Endothelial cell of umbilical vein (primary cell): Measurements from ENCODE around the gene SPEN. TPM values are rescaled to one million over a fixed set of nuclear protein-coding genes. Genes with fewer than 3 reads are reported as not detected.

Source experiments
- BruUV-seq: library from RNA; stranded (reverse); fragments of 400-500 nt; replicated peaks from 2 replicates; lab custom pipeline; 2021; lab: Mats Ljungman, UMichigan
- CTCF ChIA-PET: fragments of 300-600, 350-600 bp; sonication (Branson Sonifier 250); formaldehyde crosslinking; loops from one replicate; lab custom pipeline; 2021; ENCODE audit warnings: antibody characterized with exemption, inconsistent platforms; lab: Charles Lee
- POLR2A ChIA-PET: fragments of 300-600, 350-600 bp; sonication (Branson Sonifier 250); formaldehyde crosslinking; loops from one replicate; lab custom pipeline; 2021; ENCODE audit warnings: antibody characterized with exemption, inconsistent platforms; lab: Charles Lee
- DNase-seq: peaks from one replicate; pipeline ENCODE4 v3.0.0-alpha.2; 2011; ENCODE audit warnings: low read depth, low spot score
- FAIRE-seq: peaks from 2 replicates; lab custom pipeline; 2011; peaks lifted over from hg19 to GRCh38; lab: Jason Lieb, UNC
- H2AFZ ChIP-seq: 2 replicates; pipeline ENCODE4 v1.6.0; 2012; ENCODE audit warnings: low read depth, low read length, control low read depth, inconsistent platforms
- H3K27ac ChIP-seq: 2 replicates; pipeline ENCODE4 v1.5.1; 2011; ENCODE audit warnings: low read depth, mild to moderate bottlenecking, control low read depth, low read length, moderate library complexity; ENCODE audit not compliant: insufficient read depth
- H3K27me3 ChIP-seq, 2 experiments: 2 replicates each; pipeline versions ENCODE4 v1.6.0 to v1.6.1; 2011; ENCODE audit warnings: low read length in 2 of 2, mixed read lengths in 1 of 2; ENCODE audit not compliant: control insufficient read depth in 2 of 2, insufficient read depth in 2 of 2
- H3K36me3 ChIP-seq, 2 experiments: 2 replicates in 1 of 2; 3 replicates in 1 of 2; pipeline ENCODE4 v1.5.1; 2011; ENCODE audit warnings: low read length in 2 of 2, mild to moderate bottlenecking in 1 of 2, moderate library complexity in 1 of 2; ENCODE audit not compliant: control insufficient read depth in 2 of 2, insufficient read depth in 2 of 2; ENCODE audit errors: extremely low read depth in 1 of 2
- H3K4me1 ChIP-seq: 3 replicates; pipeline ENCODE4 v1.5.1; 2011; ENCODE audit warnings: mild to moderate bottlenecking, low read length; ENCODE audit not compliant: control insufficient read depth, insufficient read depth; ENCODE audit errors: extremely low read depth
- H3K4me2 ChIP-seq: 2 replicates; pipeline ENCODE4 v1.6.1; 2011; ENCODE audit warnings: low read length, control low read depth, mixed read lengths; ENCODE audit not compliant: insufficient read depth
- H3K4me3 ChIP-seq, 3 experiments: fragments of 200-600 bp in 1 of 3; sonication (generic), shearing (Covaris generic) in 1 of 3; replicated peaks in 1 of 3; 2 replicates each; pipeline ENCODE4 v1.5.1; 2011 to 2016; ENCODE audit warnings: control low read depth in 3 of 3, low read length in 3 of 3, mild to moderate bottlenecking in 2 of 3, inconsistent platforms in 1 of 3, low read depth in 1 of 3, moderate library complexity in 1 of 3; ENCODE audit not compliant: insufficient read depth in 1 of 3
- H3K79me2 ChIP-seq: 2 replicates; pipeline ENCODE4 v1.6.0; 2012; ENCODE audit warnings: low read length, inconsistent platforms; ENCODE audit not compliant: control insufficient read depth, insufficient read depth
- H3K9ac ChIP-seq: replicated peaks from 2 replicates; pipeline ENCODE3; 2011; ENCODE audit warnings: low read length, control low read depth; ENCODE audit not compliant: insufficient read depth; ENCODE audit errors: extremely low read depth
- H3K9me1 ChIP-seq: replicated peaks from 3 replicates; pipeline ENCODE4 v1.6.0; 2011; ENCODE audit warnings: mild to moderate bottlenecking, low read length; ENCODE audit not compliant: control insufficient read depth, insufficient read depth; ENCODE audit errors: extremely low read depth
- H3K9me3 ChIP-seq: replicated peaks from 2 replicates; pipeline ENCODE4 v1.5.1; 2012; ENCODE audit warnings: low read length, inconsistent platforms; ENCODE audit not compliant: control insufficient read depth, insufficient read depth
- H4K20me1 ChIP-seq: replicated peaks from 2 replicates; pipeline ENCODE3; 2011; ENCODE audit warnings: mild to moderate bottlenecking, low read length; ENCODE audit not compliant: control insufficient read depth, insufficient read depth; ENCODE audit errors: extremely low read depth
- EZH2 ChIP-seq: IDR thresholded peaks from 2 replicates; pipeline ENCODE4 v1.6.1; 2012; ENCODE audit warnings: borderline replicate concordance, low read depth, mild to moderate bottlenecking, moderate library complexity, low read length, inconsistent platforms; ENCODE audit not compliant: severe bottlenecking
- FOS ChIP-seq: IDR thresholded peaks from 2 replicates; pipeline ENCODE4 v1.6.1; 2011; ENCODE audit warnings: mild to moderate bottlenecking, low read length, moderate library complexity, borderline replicate concordance; ENCODE audit not compliant: insufficient read depth
- GATA2 ChIP-seq: IDR thresholded peaks from 2 replicates; pipeline ENCODE4 v1.7.0; 2011; ENCODE audit warnings: low read depth, mild to moderate bottlenecking, moderate library complexity, mixed read lengths, low read length; ENCODE audit not compliant: insufficient read length, insufficient read depth
- JUN ChIP-seq: IDR thresholded peaks from 2 replicates; pipeline ENCODE4 v1.6.1; 2011; ENCODE audit warnings: borderline replicate concordance, low read depth; ENCODE audit not compliant: insufficient read length, insufficient read depth
- MYC ChIP-seq: IDR thresholded peaks from one replicate; pipeline ENCODE4 v1.6.1; 2011; ENCODE audit warnings: mild to moderate bottlenecking, low read depth, low read length
- POLR2A ChIP-seq: IDR thresholded peaks from 2 replicates; pipeline ENCODE4 v1.6.1; 2012; ENCODE audit warnings: low read depth, mild to moderate bottlenecking, control low read depth, low read length
- POLR2AphosphoS5 ChIP-seq: IDR thresholded peaks from 2 replicates; pipeline ENCODE4 v1.6.1; 2012; ENCODE audit warnings: low read depth, mild to moderate bottlenecking, control low read depth, low read length, moderate library complexity; ENCODE audit not compliant: insufficient read depth
- dilution Hi-C: fragments of 300-500 bp; cut with MboI; formaldehyde crosslinking; loops from one replicate; pipeline ENCODE4 v1.15.0; 2019; ENCODE audit warnings: low sequenced_read_pairs; ENCODE audit not compliant: extremely low pct_ligation_motif_present
- intact Hi-C: fragments of 100-400 bp; cut with micrococcal nuclease; formaldehyde crosslinking; loops from one replicate; pipeline ENCODE4 v1.10.0; 2022
- polyA plus RNA-seq, 4 experiments: library from polyadenylated mRNA; depleted of rRNA in 3 of 4; stranded (reverse) in 3 of 4; unstranded in 1 of 4; fragments of >200 nt; gene quantifications; 2 replicates each; pipeline versions ENCODE4 v1.2.1 to v1.2.3, GENCODE V29; 2011 to 2012; ENCODE audit warnings: missing spikeins in 1 of 4
- total RNA-seq: library from RNA; stranded (reverse); gene quantifications from 2 replicates; pipeline ENCODE4 v1.2.3, GENCODE V29; 2021
- TF ChIP-seq, protein P1 (sequence below): IDR thresholded peaks from 2 replicates; pipeline ENCODE4 v1.6.1; 2011; ENCODE audit not compliant: insufficient read depth, insufficient read length
- TF ChIP-seq, protein P2 (sequence below), 2 donors: IDR thresholded peaks; 1 replicate in 1 of 2; 2 replicates in 1 of 2; pipeline ENCODE4 v1.5.1; 2011; ENCODE audit warnings: low read length in 2 of 2, mild to moderate bottlenecking in 2 of 2, moderate library complexity in 2 of 2, control low read depth in 1 of 2, inconsistent platforms in 1 of 2, low read depth in 1 of 2; ENCODE audit not compliant: insufficient read depth in 1 of 2; ENCODE audit errors: extremely low read depth in 1 of 2

Gene SPEN
- total and polyA plus RNA-seq, 2 donors (not counting 3 experiments of a cell fraction or from before 2014, with no cell fraction given), result 9.3 to 44.4 TPM

DNA sequence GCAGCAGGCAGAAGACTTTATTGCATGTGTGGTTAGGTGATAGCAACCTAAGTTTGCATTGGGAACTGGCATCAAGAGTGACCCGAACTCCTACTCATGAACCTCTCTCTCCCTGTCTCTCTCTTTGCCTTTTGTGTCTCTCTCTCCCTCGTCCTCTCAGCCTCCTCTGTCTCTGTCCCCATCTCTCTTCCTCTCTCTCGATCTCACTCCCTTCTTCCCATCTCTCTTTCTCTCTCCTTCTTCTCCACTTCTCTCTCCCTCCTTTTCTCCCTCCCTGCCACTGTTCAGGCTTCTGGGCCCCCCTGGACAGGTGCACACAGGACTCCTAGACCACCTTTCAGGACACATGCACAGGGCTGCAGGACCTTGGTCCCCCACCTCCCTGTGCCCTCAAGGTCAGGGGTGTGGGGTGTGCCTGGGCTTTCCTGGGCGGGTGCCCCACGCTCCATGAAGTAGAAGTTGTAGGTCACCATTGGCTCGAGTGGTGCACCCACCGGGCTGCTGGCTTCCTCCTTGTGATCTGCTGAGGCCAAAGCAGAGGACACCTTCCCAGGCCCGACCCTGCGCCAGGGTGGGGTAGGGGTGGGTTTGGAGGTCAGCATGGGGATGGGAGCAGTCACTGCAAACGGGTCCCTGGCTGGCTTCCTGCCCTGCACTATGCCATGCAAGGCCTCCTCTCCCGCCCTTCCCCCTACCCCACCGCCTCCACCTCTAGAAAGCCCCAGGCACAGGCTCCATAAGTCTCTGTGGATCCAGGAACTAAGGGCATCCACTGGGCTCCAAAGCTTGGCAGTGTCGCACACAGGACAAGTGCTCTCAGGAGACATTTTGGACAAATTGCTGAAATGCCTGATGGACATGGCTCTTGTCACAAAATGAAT is 141.6 kb downstream of the SPEN start:
- Histone ChIP-seq H3K79me2 (no peaks in the 10 kb centered on the region), H3K9me3 (no peaks in the 10 kb centered on the region), H3K9me1 (no peaks in the 10 kb centered on the region), H3K4me2 (no peak overlapping the region), H3K4me3 (no peak overlapping the region), H3K36me3 (no peaks in the 10 kb centered on the region), H2AFZ (no peak overlapping the region), H4K20me1 (no peaks in the 10 kb centered on the region), H3K9ac (no peak overlapping the region), H3K27ac (no peak overlapping the region), H3K4me1 (no peaks in the 10 kb centered on the region), H3K27me3 (no peaks in the 10 kb centered on the region)
- no peak for TF ChIP-seq POLR2A
- TF ChIP-seq, protein P1, sequence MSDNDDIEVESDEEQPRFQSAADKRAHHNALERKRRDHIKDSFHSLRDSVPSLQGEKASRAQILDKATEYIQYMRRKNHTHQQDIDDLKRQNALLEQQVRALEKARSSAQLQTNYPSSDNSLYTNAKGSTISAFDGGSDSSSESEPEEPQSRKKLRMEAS, result no peak
- no peak for TF ChIP-seq MYC
- no peak for TF ChIP-seq GATA2
- TF ChIP-seq JUN, result no peak
- TF ChIP-seq EZH2, result no peak
- TF ChIP-seq, protein P2, sequence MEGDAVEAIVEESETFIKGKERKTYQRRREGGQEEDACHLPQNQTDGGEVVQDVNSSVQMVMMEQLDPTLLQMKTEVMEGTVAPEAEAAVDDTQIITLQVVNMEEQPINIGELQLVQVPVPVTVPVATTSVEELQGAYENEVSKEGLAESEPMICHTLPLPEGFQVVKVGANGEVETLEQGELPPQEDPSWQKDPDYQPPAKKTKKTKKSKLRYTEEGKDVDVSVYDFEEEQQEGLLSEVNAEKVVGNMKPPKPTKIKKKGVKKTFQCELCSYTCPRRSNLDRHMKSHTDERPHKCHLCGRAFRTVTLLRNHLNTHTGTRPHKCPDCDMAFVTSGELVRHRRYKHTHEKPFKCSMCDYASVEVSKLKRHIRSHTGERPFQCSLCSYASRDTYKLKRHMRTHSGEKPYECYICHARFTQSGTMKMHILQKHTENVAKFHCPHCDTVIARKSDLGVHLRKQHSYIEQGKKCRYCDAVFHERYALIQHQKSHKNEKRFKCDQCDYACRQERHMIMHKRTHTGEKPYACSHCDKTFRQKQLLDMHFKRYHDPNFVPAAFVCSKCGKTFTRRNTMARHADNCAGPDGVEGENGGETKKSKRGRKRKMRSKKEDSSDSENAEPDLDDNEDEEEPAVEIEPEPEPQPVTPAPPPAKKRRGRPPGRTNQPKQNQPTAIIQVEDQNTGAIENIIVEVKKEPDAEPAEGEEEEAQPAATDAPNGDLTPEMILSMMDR (IDR thresholded peaks at IDR 0.05; ENCODE audit: extremely low read depth in 1 of 2, insufficient read depth in 1 of 2, low read depth in 1 of 2, low read length in 2 of 2), result no peak
- TF ChIP-seq FOS, result no peak
- no peak for TF ChIP-seq POLR2AphosphoS5
- ChIA-PET POLR2A (no interaction called here), CTCF (interaction anchor here (0.7 kb wide), 1 partner anchor 13 kb away, joined by 4 read pairs; no protein-coding TSS in a partner anchor)
- dilution Hi-C loops, result no loop called here
- FAIRE-seq (no peak), DNase-seq (no peak)
- BruUV-seq, result no TSS peak
- intact Hi-C loops, result no loop called here
